Measurements from ENCODE around the gene DNAAF9.

Gene DNAAF9

GRCh38 chr20:3409417-3409816, 1.9 kb upstream of the DNAAF9 start:
- DNase-seq: no peak

GRCh38 chr20:3407771-3408637, 535 bp upstream of the DNAAF9 start:
- DNase-seq: no peak

GRCh38 chr20:3406481-3407039, 909 bp downstream of the DNAAF9 start:
- no peak for DNase-seq

- no peak for DNase-seq
These were observed 1.6 kb downstream of the DNAAF9 start for GRCh38 chr20:3405696-3406358.

- no peak for DNase-seq
These were observed 2.3 kb downstream of the DNAAF9 start for GRCh38 chr20:3405139-3405538.

GRCh38 chr20:3404402-3404801, 3.1 kb downstream of the DNAAF9 start:
- DNase-seq: no peak

GRCh38 chr20:3403741-3404140, 3.7 kb downstream of the DNAAF9 start:
- DNase-seq: no peak

- no peak for DNase-seq
These were observed 5.0 kb downstream of the DNAAF9 start for GRCh38 chr20:3402453-3402852.

- DNase-seq: no peak
These were observed 7.0 kb downstream of the DNAAF9 start for GRCh38 chr20:3400260-3401155.

- DNase-seq: no peak
These were observed 8.7 kb downstream of the DNAAF9 start for GRCh38 chr20:3398681-3399252.

- DNase-seq: no peak
These were observed 11.0 kb downstream of the DNAAF9 start for GRCh38 chr20:3396492-3396891.

- DNase-seq: no peak
These were observed 14.7 kb downstream of the DNAAF9 start for GRCh38 chr20:3392756-3393155.

- DNase-seq: no peak
These were observed 16.6 kb downstream of the DNAAF9 start for GRCh38 chr20:3390759-3391425.

- no peak for DNase-seq
These were observed 23.5 kb downstream of the DNAAF9 start for GRCh38 chr20:3383878-3384495.

GRCh38 chr20:3382836-3383235, 24.6 kb downstream of the DNAAF9 start:
- DNase-seq: no peak

- no peak for DNase-seq
These were observed 27.0 kb downstream of the DNAAF9 start for GRCh38 chr20:3380228-3381070.

GRCh38 chr20:3378138-3378537, 29.3 kb downstream of the DNAAF9 start:
- DNase-seq: no peak

- DNase-seq: no peak
These were observed 29.8 kb downstream of the DNAAF9 start for GRCh38 chr20:3377644-3378043.

GRCh38 chr20:3374296-3374695, 33.2 kb downstream of the DNAAF9 start:
- DNase-seq: no peak

GRCh38 chr20:3371754-3372153, 35.7 kb downstream of the DNAAF9 start:
- DNase-seq: no peak

- no peak for DNase-seq
These were observed 40.4 kb downstream of the DNAAF9 start for GRCh38 chr20:3367089-3367488.
